ENCODE measurements around the gene MRPS27. TPM values are rescaled to one million over a fixed set of nuclear protein-coding genes. Genes with fewer than 3 reads are reported as not detected.

MRPS27 gene
- total and polyA plus RNA-seq, 9 of the 15 experiments (the other 6 are each of a cell fraction or from before 2014, with no cell fraction given), result 73.6 to 144 (median 106) TPM

- TF ChIP-seq, protein P1, sequence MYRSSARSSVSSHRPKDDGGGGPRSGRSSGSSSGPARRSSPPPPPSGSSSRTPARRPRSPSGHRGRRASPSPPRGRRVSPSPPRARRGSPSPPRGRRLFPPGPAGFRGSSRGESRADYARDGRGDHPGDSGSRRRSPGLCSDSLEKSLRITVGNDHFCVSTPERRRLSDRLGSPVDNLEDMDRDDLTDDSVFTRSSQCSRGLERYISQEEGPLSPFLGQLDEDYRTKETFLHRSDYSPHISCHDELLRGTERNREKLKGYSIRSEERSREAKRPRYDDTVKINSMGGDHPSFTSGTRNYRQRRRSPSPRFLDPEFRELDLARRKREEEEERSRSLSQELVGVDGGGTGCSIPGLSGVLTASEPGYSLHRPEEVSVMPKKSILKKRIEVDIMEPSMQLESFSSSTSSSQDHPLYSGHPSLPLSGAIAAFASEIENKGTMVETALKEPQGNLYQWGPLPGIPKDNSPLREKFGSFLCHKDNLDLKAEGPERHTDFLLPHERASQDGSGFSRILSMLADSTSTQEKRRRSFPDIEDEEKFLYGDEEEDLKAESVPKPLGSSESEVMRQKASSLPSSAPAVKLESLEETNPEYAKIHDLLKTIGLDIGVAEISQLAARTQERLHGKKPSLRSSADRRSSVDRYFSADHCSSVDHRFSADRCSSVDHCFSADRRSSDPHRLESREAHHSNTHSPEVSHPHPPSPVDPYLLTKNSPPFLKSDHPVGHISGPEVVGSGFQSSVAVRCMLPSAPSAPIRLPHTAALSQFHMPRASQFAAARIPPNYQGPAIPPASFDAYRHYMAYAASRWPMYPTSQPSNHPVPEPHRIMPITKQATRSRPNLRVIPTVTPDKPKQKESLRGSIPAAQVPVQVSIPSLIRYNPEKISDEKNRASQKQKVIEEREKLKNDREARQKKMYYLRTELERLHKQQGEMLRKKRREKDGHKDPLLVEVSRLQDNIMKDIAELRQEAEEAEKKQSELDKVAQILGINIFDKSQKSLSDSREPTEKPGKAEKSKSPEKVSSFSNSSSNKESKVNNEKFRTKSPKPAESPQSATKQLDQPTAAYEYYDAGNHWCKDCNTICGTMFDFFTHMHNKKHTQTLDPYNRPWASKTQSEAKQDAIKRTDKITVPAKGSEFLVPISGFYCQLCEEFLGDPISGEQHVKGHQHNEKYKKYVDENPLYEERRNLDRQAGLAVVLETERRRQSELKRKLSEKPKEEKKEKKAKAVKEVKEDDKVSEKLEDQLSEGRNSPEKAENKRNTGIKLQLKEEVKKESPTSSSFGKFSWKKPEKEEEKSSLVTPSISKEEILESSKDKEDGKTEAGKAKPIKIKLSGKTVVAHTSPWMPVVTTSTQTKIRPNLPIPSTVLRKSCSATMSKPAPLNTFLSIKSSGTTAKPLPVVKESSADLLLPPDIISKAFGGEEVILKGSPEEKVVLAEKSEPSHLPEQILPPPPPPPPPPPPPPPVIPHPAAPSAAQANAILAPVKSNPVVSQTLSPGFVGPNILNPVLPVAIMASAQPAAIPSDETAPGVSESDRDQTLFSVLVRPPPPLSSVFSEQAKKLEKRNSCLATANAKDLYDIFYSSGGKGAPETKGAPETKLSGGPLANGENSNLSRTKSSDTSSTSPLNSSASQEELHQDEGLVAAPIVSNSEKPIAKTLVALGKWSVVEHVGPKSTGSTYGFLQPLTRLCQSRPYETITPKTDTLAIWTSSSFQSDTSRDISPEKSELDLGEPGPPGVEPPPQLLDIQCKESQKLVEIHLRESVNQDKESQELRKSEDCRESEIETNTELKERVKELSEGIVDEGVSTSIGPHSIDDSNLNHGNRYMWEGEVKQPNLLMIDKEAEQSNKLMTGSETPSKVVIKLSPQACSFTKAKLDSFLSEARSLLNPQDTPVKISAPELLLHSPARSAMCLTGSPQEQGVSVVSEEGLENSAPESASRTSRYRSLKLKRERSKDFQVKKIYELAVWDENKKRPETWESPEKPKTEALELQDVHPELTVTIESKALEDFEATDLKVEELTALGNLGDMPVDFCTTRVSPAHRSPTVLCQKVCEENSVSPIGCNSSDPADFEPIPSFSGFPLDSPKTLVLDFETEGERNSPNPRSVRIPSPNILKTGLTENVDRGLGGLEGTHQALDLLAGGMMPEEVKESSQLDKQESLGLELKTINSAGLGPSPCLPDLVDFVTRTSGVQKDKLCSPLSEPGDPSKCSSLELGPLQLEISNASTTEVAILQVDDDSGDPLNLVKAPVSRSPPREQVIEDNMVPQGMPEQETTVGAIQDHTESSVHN (IDR thresholded peaks at IDR 0.05; ENCODE audit: borderline replicate concordance in 1 of 2, low read depth in 1 of 2), result peak in 1 of 2 experiments; percentile 38; a peak in 1 of 4 replicates
- peak; percentile 87 for TF ChIP-seq TEAD4 (IDR thresholded peaks at IDR 0.05; ENCODE audit: low read length)
- TF ChIP-seq TEAD4 (CRISPR knock-in tag; IDR thresholded peaks at IDR 0.05; ENCODE audit: borderline replicate concordance), result no peak
- TF ChIP-seq PYGO2 (tag; IDR thresholded peaks at IDR 0.05), result no peak
- TF ChIP-seq RFX7 (CRISPR knock-in tag; IDR thresholded peaks at IDR 0.05), result no peak
- no peak for TF ChIP-seq ZNF79 (CRISPR knock-in tag; IDR thresholded peaks at IDR 0.05; ENCODE audit: low read depth)
- no peak for TF ChIP-seq ZNF76 (CRISPR knock-in tag; IDR thresholded peaks at IDR 0.05; ENCODE audit: borderline replicate concordance)
- TF ChIP-seq ZNF324 (CRISPR knock-in tag; IDR thresholded peaks at IDR 0.05), result no peak
- TF ChIP-seq, protein P2, sequence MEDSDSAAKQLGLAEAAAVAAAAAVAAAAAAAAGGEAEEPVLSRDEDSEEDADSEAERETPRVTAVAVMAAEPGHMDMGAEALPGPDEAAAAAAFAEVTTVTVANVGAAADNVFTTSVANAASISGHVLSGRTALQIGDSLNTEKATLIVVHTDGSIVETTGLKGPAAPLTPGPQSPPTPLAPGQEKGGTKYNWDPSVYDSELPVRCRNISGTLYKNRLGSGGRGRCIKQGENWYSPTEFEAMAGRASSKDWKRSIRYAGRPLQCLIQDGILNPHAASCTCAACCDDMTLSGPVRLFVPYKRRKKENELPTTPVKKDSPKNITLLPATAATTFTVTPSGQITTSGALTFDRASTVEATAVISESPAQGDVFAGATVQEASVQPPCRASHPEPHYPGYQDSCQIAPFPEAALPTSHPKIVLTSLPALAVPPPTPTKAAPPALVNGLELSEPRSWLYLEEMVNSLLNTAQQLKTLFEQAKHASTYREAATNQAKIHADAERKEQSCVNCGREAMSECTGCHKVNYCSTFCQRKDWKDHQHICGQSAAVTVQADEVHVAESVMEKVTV (CRISPR knock-in tag; IDR thresholded peaks at IDR 0.05), result 0 out of 2 replicates have a peak, but pooled peaks have one; percentile 31
- peak; percentile 77 for TF ChIP-seq ADNP (tag; IDR thresholded peaks at IDR 0.05)
- TF ChIP-seq, protein P3, sequence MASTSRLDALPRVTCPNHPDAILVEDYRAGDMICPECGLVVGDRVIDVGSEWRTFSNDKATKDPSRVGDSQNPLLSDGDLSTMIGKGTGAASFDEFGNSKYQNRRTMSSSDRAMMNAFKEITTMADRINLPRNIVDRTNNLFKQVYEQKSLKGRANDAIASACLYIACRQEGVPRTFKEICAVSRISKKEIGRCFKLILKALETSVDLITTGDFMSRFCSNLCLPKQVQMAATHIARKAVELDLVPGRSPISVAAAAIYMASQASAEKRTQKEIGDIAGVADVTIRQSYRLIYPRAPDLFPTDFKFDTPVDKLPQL (IDR thresholded peaks at IDR 0.05; ENCODE audit: extremely low read depth, insufficient read length), result no peak
- TF ChIP-seq ZNF140 (CRISPR knock-in tag; IDR thresholded peaks at IDR 0.05), result no peak
- no peak for TF ChIP-seq ELK1 (CRISPR knock-in tag; IDR thresholded peaks at IDR 0.05)
Measured at GRCh38 chr5:72234265-72234700, 85.8 kb downstream of the MRPS27 start (continued).
